ENCODE results near the gene PER1.
A peak's percentile ranks its signal among the peaks of the same experiment; 100 is the strongest.

The PER1 gene

DNA sequence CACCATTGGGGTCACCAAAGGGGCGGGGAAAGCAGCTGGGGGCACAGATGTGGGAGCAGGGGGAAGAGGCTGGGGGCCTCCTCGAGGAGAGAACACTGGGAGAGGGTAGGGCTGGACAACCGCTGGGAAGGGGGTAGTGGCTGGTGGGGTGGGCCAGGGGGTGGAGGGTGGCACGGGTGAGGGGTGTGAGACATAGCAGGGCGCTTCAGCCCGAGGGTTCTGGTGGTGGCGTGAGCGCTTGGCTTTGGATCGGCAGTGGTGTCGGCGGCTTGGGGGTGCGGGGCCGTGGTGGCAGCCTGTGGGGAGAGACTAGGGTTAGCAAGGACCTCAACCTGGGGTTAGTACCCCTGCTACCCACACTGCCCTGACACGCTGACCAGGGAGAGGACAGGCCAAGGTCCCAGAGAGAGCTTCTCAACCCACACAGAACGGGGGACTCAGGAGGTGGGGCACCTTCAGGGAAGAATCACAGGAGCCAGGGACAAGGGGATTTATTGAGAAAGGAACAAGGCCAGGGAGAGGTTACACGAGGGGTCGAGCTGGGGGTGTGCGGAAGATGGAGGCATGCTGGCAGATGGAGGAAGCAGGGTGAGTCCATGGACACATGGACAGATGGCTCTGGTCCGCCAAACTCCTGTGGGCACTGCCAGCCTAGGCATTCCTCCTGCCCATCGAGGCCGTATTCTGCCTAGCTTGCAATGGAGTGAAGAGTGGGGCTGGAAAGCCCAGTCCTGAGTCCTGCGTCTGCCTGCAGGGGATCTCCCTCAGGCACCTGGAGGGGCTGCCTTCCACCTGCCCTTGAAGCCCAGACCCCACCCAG, 8.4 kb downstream of the PER1 start:
- Mint-ChIP-seq H3K27me3 (ENCODE audit: low read depth) (no peaks in the 10 kb centered on the region), H3K36me3 (ENCODE audit: low read depth) (peaks cover 33% of the 10 kb centered on the region), H3K4me3 (no peak overlapping the region), H3K4me1 (ENCODE audit: low read depth) (no peaks in the 10 kb centered on the region), H3K9me3 (no peaks in the 10 kb centered on the region), H3K27ac (no peak overlapping the region)
- no peak for DNase-seq (ENCODE audit: low spot score)

DNA sequence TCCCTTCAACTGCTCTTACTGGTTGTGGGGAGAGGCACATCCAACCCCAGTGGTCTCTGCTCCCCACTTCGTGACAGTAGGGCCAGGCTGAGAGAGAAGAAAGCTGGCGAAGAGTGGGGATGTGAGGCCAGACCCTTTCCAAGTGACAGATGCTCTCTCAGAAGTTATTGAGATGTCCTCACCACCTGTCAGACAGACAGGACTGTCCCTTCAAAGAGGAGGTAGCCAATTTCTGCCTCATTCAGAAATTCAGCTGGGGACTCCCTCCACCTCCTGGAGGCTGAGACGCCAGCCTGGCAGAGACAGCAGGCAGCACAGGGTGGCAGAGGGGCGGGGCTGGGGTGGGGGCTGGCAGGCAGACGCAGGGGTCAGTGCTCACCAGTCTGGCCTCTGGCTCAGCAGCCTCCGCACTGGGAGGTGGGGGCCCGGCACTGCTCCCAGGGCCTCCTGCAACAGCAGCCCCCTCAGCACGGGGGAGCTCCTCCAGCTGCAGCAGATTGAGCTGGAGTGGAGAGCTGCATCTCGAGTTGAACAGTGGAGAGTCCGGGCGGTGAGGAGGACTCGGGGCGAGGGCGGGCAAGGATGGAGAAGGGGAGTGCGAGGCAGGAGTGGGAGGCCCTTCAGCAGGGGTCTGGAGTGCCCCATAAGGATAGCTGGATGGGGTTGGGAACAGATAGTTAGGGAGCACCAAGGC, 9.2 kb downstream of the PER1 start:
- Mint-ChIP-seq H3K27ac (no peak overlapping the region), H3K36me3 (ENCODE audit: low read depth) (peaks cover 33% of the 10 kb centered on the region), H3K4me1 (ENCODE audit: low read depth) (no peaks in the 10 kb centered on the region), H3K9me3 (no peaks in the 10 kb centered on the region), H3K4me3 (no peak overlapping the region), H3K27me3 (ENCODE audit: low read depth) (no peaks in the 10 kb centered on the region)
- DNase-seq (ENCODE audit: low spot score), result no peak

DNA sequence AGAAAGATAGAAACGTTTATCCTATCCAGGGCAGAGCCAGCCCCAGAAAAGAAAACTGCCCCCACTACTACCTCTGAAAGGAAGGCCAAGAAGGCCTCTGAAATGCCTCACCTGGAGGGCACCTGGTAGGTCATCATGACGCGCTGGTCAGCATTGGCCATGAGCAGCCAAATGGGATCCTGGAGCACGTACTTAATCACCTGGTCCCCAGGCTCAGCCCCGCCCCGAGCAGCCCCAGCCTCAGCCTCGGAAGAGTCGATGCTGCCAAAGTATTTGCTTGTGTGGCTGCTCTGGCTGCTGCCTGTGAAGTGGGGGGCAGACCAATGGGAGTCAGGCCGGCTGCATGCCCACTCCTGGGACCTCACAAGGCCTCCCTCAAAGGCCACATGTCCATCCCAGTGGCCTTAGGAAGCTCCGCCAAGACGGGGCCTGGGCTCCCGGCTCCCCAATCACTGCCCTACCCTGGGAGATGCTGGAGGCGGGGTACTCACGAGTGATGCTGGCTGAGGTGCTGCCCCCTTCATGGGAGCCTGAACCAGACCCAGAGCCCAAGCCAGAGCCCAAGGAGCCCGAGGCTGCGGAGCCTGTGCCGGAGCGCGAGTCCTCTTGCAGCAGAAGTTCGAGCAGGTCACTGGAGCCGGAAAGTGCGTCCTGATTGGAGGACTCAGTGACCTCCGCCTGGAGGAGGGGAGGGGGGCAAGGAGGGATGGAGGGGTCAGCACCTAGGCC, 9.9 kb downstream of the PER1 start:
- H3K4me1 Mint-ChIP-seq (ENCODE audit: low read depth), result no peaks in the 10 kb centered on the region
- H3K27ac Mint-ChIP-seq, result no peak overlapping the region
- H3K36me3 Mint-ChIP-seq (ENCODE audit: low read depth), result peaks cover 29% of the 10 kb centered on the region
- DNase-seq (ENCODE audit: low spot score), result no peak
- no peaks in the 10 kb centered on the region for H3K9me3 Mint-ChIP-seq
- H3K4me3 Mint-ChIP-seq, result no peak overlapping the region
- no peaks in the 10 kb centered on the region for H3K27me3 Mint-ChIP-seq (ENCODE audit: low read depth)

DNA sequence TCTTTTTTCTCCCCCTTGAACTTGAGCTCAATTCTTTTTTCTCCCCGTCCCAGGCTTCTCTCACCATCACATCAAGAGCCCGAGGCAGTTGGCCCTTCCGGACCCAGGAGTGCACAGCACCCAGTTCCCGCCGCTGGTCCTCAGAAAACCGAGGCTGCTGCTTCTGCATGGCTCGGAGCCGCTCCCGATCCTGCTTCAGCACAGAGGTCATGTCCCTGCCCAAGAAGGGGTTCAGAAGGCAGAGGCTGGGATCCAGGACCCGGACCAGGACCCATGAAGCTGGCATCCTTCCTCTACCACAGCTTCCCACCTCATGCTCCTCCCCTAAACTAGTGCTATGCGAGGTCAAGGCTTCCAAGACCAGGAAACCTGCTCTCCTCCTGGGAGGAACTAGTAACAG, 10.5 kb downstream of the PER1 start:
- Mint-ChIP-seq H3K4me1 (ENCODE audit: low read depth) (peaks cover 1% of the 10 kb centered on the region), H3K27me3 (ENCODE audit: low read depth) (no peaks in the 10 kb centered on the region), H3K36me3 (ENCODE audit: low read depth) (peaks cover 26% of the 10 kb centered on the region), H3K27ac (peak overlapping the region; percentile 32), H3K9me3 (no peaks in the 10 kb centered on the region), H3K4me3 (no peak overlapping the region)
- DNase-seq (ENCODE audit: low spot score), result no peak

DNA sequence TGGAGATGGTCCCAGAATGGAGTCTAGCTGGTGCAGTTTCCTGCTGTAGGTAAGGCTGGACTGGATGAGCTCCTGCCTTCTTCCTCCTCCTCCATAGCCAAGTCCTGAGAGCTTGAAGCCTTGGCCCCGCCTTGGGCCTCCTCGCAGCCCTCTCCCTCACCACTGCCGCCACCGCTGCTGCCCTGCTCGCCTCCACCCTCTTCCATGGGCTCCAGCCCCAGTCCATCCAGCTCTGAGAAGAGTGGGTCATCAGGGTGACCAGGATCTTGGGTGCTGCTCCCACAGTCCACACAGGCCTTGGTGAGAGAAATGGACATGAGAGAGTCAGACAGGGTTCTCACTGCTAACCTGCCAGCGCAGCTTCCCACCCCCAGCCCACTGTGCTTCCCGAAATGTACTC, 11.2 kb downstream of the PER1 start:
- H3K4me3 Mint-ChIP-seq, result no peak overlapping the region
- peaks cover 2% of the 10 kb centered on the region for H3K4me1 Mint-ChIP-seq (ENCODE audit: low read depth)
- H3K27me3 Mint-ChIP-seq (ENCODE audit: low read depth), result no peaks in the 10 kb centered on the region
- H3K36me3 Mint-ChIP-seq (ENCODE audit: low read depth), result peaks cover 20% of the 10 kb centered on the region
- no peaks in the 10 kb centered on the region for H3K9me3 Mint-ChIP-seq
- no peak for DNase-seq (ENCODE audit: low spot score)
- H3K27ac Mint-ChIP-seq, result no peak overlapping the region

DNA sequence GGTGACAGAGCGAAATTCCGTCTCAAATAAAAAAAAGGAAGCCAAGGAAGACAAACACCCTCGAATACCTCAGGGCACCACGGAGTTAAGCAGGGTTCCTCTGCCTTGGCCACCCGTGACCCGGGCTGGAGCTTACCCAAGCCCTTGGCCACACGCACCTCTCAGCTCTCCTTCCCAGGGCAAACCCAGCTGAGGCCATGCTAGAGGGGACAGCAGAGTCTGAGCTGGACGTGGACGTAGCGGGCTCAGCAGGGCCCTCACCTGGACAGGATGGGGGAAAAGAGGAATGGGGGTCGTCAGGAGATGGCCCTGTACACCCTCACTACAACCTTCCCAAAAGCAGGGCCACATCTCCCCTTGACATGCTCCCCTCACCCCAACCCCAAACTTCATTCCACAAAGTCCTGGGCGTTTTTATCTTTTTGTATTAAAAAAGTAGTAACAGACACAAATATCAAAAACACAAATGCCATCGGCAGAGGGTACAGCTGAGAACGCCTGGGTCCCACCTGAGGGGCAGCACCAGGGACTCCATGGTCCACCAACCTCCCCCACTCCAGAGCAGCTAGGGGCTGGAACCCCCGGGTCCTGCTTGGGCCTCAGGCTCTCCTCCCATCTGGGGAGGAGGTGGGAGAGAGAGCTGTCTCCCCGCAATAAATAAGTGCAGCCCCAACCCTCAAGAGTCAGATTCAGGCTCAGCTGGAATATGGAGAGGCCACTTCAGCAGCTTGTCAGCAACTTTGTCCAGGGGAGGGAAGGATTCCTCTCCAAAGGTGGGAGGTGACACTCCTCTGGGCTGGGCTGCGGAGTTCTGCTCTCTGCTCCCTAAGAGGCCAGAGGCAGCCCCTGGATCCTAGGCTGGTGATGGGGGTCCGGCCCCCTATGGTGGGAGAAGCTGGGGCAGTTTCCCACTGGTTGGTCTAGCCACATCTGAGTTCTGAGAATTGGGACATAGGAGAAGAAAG, 11.9 kb downstream of the PER1 start:
- Mint-ChIP-seq H3K27ac (peak overlapping the region; percentile 65), H3K4me1 (ENCODE audit: low read depth) (peaks cover 2% of the 10 kb centered on the region), H3K36me3 (ENCODE audit: low read depth) (peaks cover 19% of the 10 kb centered on the region), H3K4me3 (no peak overlapping the region), H3K9me3 (no peaks in the 10 kb centered on the region), H3K27me3 (ENCODE audit: low read depth) (no peaks in the 10 kb centered on the region)
- no peak for DNase-seq (ENCODE audit: low spot score)

DNA sequence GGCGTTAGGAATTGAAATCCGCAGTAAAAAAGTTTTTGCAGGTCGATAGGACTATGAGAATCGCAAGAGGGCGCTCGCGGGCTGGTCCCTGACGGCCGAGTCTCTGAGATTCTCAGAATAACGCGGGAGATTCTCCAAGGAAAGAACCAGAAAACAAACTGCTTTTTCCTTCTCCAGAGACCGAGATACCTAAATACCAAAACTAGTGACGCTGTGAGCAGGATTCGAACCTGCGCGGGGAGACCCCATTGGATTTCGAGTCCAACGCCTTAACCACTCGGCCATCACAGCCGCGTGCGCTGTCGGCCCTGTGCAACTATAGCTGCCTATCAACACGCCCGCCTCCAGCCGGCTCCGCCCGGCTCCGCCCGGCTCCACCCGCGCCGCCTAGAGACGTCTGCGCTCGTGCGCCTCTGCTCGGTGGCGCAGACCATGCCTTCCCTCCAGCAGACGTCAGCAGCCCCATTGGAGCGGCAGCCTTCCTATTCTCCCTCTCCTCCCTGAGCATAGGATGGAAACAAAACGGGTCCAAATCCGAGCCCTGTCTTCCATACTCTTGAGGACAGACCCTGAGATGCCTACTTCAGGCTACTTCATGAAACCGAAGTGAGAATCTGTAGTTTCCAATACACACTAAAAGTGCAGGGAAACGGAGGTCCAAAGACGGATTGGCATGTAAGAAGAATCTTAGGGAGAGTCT, 13.4 kb downstream of the PER1 start:
- Mint-ChIP-seq H3K4me3 (no peak overlapping the region), H3K27ac (no peak overlapping the region), H3K4me1 (ENCODE audit: low read depth) (peaks cover 2% of the 10 kb centered on the region), H3K27me3 (ENCODE audit: low read depth) (peaks cover 3% of the 10 kb centered on the region), H3K36me3 (ENCODE audit: low read depth) (peaks cover 15% of the 10 kb centered on the region), H3K9me3 (no peaks in the 10 kb centered on the region)
- peak; percentile 97 for DNase-seq (ENCODE audit: low spot score)

DNA sequence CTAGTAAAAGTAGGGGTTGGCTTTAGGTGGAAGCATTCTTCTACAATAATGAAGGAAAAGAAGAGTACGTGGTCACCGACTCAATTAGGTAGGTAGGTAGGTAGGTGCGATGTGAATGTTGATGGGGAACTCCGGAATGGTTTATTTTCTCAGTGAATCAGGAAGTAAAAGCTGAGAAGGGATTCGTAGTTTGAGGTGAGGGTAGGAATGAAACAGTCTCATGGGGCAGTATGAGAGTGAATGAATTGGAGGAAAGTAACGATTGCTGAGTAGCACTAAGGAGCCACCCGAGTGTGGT, 13.9 kb downstream of the PER1 start:
- no peak overlapping the region for H3K4me3 Mint-ChIP-seq
- peaks cover 2% of the 10 kb centered on the region for H3K4me1 Mint-ChIP-seq (ENCODE audit: low read depth)
- no peak overlapping the region for H3K27ac Mint-ChIP-seq
- H3K9me3 Mint-ChIP-seq, result no peaks in the 10 kb centered on the region
- H3K27me3 Mint-ChIP-seq (ENCODE audit: low read depth), result peaks cover 3% of the 10 kb centered on the region
- peaks cover 13% of the 10 kb centered on the region for H3K36me3 Mint-ChIP-seq (ENCODE audit: low read depth)
- no peak for DNase-seq (ENCODE audit: low spot score)

DNA sequence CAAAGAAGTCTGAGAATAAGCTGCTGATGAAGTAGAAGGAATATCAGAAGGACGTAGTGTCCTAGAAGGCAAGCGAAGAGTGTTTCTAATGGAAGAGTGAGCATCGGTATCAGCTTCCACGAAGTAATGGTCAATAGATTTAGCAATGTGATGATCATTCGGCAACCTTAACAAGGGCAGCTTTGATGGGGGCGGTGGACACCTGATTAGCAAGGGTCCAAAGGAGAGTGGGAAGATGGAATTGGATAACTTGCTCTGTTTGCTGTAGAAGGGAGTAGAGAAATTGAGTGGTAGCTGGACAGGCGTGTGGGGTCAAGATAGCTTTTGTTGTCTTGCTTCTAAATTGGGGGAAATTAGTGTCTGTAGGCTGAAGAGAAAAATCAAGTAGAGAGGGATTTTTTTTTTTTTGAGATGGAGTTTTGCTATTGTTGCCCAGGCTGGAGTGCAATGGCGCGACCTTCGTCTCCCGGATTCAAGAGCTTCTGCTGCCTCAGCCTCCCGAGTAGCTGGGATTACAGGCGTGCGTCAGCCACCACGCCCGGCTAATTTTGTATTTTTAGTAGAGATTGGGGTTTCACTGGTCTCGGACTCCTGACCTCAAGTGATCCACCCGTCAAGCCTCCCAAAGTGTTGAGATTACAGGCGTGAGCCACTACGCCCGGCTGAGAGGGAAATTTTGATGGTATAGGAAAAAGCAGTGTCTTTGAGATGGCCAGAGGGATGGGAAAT, 14.4 kb downstream of the PER1 start:
- no peak overlapping the region for H3K4me3 Mint-ChIP-seq
- no peak for DNase-seq (ENCODE audit: low spot score)
- H3K9me3 Mint-ChIP-seq, result no peaks in the 10 kb centered on the region
- H3K4me1 Mint-ChIP-seq (ENCODE audit: low read depth), result peaks cover 2% of the 10 kb centered on the region
- no peak overlapping the region for H3K27ac Mint-ChIP-seq
- peaks cover 3% of the 10 kb centered on the region for H3K27me3 Mint-ChIP-seq (ENCODE audit: low read depth)
- peaks cover 13% of the 10 kb centered on the region for H3K36me3 Mint-ChIP-seq (ENCODE audit: low read depth)

DNA sequence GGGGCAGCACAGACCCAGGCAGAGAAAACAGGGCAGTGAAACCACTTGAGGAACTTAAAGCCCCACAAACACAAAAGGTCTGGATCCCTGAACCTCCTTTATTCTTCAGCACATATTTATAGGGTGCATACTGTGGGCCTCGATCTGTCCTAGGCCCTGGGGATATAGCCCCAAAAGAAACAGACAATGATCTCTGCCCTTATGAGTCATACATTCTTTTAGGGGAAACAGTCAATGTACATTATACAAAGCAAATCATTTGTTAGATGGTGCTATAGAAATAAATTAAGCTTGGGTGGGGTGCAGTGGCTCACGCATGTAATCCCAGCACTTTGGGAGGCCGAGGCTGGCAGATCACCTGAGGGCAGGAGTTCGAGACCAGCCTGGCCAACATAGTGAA, 18.3 kb downstream of the PER1 start:
- peaks cover 2% of the 10 kb centered on the region for H3K4me1 Mint-ChIP-seq (ENCODE audit: low read depth)
- H3K27me3 Mint-ChIP-seq (ENCODE audit: low read depth), result peaks cover 16% of the 10 kb centered on the region
- DNase-seq (ENCODE audit: low spot score), result no peak
- H3K4me3 Mint-ChIP-seq, result no peak overlapping the region
- H3K9me3 Mint-ChIP-seq, result no peaks in the 10 kb centered on the region
- no peaks in the 10 kb centered on the region for H3K36me3 Mint-ChIP-seq (ENCODE audit: low read depth)
- H3K27ac Mint-ChIP-seq, result no peak overlapping the region

DNA sequence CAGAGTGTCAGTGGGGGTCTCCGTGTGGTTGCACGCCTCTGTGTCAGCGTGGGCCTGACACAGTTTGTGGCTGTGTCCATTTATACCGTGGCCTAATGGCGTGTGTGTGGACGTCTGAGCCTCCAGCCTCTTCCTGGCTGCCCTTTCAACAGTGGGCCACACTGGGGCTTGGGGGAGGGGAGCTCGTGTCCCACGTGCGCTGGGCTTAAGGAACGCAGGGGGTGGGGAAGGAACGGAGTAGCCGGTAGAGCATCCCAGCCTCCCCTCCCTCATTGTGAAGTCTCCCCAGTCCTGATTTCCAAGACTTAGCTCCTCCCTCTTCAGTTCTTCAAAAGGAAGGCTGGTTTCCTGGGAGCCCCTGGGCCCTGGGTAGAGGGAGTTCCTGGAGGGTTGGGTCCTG, 18.8 kb downstream of the PER1 start:
- Mint-ChIP-seq H3K27me3 (ENCODE audit: low read depth) (peaks cover 17% of the 10 kb centered on the region), H3K9me3 (no peaks in the 10 kb centered on the region), H3K4me3 (no peak overlapping the region), H3K27ac (no peak overlapping the region), H3K4me1 (ENCODE audit: low read depth) (peaks cover 2% of the 10 kb centered on the region), H3K36me3 (ENCODE audit: low read depth) (no peaks in the 10 kb centered on the region)
- no peak for DNase-seq (ENCODE audit: low spot score)

DNA sequence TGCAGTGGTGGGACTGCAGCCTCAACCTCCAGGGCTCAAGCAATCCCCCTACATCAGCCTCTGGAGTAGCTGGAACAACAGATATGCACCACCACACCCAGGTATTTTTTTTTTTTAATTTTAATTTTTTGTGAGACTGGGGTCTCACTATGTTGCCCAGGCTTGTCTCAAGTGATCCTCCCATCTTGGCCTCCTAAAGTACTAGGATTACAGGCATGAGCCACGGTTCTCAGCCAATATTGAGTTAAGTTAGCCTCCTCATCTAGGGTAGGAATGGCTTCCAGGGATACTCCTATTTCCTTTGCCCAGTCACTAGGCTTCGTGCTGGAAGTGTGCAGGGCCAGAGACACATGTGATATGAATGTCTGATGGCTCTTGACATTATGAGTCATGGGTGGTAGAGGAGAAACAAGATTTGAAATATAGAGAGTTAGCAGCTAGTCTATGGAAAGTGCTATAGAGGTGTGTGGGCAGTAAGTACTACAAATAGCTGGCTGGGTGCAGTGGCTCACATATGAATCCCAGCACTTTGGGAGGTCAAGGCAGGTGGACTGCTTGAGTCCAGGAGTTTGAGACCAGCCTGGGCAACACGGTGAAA, 20.3 kb downstream of the PER1 start:
- no peak for DNase-seq (ENCODE audit: low spot score)
- no peak overlapping the region for H3K27ac Mint-ChIP-seq
- H3K27me3 Mint-ChIP-seq (ENCODE audit: low read depth), result peaks cover 23% of the 10 kb centered on the region
- no peak overlapping the region for H3K4me3 Mint-ChIP-seq
- peaks cover 6% of the 10 kb centered on the region for H3K4me1 Mint-ChIP-seq (ENCODE audit: low read depth)
- no peaks in the 10 kb centered on the region for H3K36me3 Mint-ChIP-seq (ENCODE audit: low read depth)
- no peaks in the 10 kb centered on the region for H3K9me3 Mint-ChIP-seq
